ENCODE measurements around the gene KIF1C.

KIF1C gene

GRCh38 chr17:4959261-4959965, 38.3 kb upstream of the KIF1C start:
- no peak for TF ChIP-seq CTCF (IDR thresholded peaks at IDR 0.05; ENCODE audit: low read depth, low read length)
- no peak for DNase-seq
- Histone ChIP-seq H3K9me3 (no peaks in the 10 kb centered on the region), H3K4me3 (ENCODE audit: low read depth, low read length) (no peak overlapping the region), H3K36me3 (no peaks in the 10 kb centered on the region), H3K27me3 (no peaks in the 10 kb centered on the region), H3K4me1 (no peaks in the 10 kb centered on the region)

DNA sequence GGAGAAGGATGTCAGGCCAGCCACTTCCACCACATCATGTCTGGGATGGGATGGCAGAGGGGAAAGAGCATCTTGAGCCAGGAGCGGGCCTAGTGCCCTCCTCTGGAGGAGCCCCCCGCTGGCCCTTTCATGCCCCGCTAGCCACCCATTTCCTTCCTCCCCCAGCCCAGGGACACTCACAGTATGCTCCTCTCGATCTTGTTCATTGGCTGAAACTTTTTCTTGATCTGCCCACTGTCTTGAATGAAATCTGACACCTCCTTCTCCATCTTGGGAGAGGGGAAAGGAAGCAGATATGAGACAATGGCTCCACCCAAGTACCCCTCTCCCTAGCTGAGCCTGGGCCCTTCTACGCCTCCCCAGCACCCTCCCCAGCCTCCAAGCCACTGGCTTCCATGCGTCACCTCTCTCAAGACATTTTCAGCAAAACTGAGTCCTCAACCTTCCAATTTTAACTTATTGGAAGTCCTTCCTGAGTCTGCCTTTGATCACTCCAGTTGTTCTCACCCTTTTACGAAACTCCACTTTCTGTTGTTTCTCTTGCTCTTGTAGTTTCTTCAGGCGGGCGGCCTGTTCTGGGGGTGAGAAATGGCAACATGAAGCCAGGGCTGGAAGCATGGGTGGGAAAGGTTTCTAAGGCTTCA, 37.3 kb upstream of the KIF1C start:
- Histone ChIP-seq H3K36me3 (no peaks in the 10 kb centered on the region), H3K9me3 (no peaks in the 10 kb centered on the region), H3K4me1 (no peaks in the 10 kb centered on the region), H3K27me3 (no peaks in the 10 kb centered on the region), H3K4me3 (ENCODE audit: low read depth, low read length) (no peak overlapping the region)
- TF ChIP-seq CTCF (IDR thresholded peaks at IDR 0.05; ENCODE audit: low read depth, low read length): no peak
- DNase-seq: no peak

- H3K27me3 ChIP-seq: no peaks in the 10 kb centered on the region
- no peaks in the 10 kb centered on the region; the same call in 1 of the 2 replicates for H3K36me3 ChIP-seq
- DNase-seq: no peak
- H3K9me3 ChIP-seq: no peaks in the 10 kb centered on the region
- H3K4me1 ChIP-seq: no peaks in the 10 kb centered on the region
- H3K4me3 ChIP-seq (ENCODE audit: low read depth, low read length): no peak overlapping the region
- TF ChIP-seq CTCF (IDR thresholded peaks at IDR 0.05; ENCODE audit: low read depth, low read length): no peak
These were observed 32.3 kb upstream of the KIF1C start for GRCh38 chr17:4965311-4965986.

DNA sequence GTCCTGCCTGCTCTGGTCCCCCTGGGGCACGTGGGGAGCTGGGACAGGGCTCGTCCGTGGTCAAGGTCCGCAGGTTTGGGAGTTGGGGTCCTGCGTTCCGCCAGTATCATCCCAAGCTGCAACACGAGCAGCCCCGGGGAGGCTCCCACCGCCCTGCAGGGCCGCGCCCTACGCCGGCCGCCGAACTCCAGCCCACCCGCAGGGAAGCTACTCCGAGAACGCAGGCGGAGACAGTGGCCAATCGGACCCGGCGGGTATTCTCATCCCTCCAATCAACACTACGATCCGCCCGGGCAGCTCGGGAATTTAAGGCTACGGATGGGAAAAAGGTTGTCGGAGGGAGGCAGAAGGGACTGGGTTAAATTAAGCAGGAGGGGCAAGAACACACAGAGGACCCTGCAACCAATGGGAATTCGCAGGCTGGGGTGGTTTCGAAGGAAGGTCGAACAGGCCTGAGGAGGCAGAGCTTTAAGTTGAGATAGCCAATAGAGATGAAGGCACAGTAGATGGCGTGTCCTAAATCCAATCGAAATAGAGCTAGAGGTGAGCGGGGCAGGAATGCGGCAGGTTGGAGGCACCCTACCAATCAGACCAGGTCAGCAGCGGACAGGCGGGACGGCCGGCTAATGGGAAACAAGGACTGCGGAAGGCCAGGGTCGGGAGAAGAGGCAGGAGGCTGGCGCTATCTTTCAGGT, 30.8 kb upstream of the KIF1C start:
- no peak for TF ChIP-seq CTCF (IDR thresholded peaks at IDR 0.05; ENCODE audit: low read depth, low read length)
- Histone ChIP-seq H3K9me3 (no peaks in the 10 kb centered on the region), H3K4me1 (no peaks in the 10 kb centered on the region), H3K36me3 (no peaks in the 10 kb centered on the region; the same call in 1 of the 2 replicates), H3K4me3 (ENCODE audit: low read depth, low read length) (peak overlapping the region; percentile 76), H3K27me3 (no peaks in the 10 kb centered on the region)
- peak; percentile 93 for DNase-seq

GRCh38 chr17:4967539-4968485, 29.9 kb upstream of the KIF1C start, which contains the start of gene SPAG7:
SPAG7 (minus strand) TSS chr17:4967817; CDS start chr17:4967804, 13 bp downstream.
- DNase-seq: peak; percentile 86
- Histone ChIP-seq H3K4me1 (no peaks in the 10 kb centered on the region), H3K36me3 (no peaks in the 10 kb centered on the region; the same call in 1 of the 2 replicates), H3K27me3 (no peaks in the 10 kb centered on the region), H3K4me3 (ENCODE audit: low read depth, low read length) (peak within 1 kb of the TSS; percentile 76), H3K9me3 (no peaks in the 10 kb centered on the region)
- no peak for TF ChIP-seq CTCF (IDR thresholded peaks at IDR 0.05; ENCODE audit: low read depth, low read length)

Data from BE2C (cell line).